Neural cell (in vitro differentiated cells): ENCODE data around the gene ASS1. TPM values are rescaled to one million over a fixed set of nuclear protein-coding genes. Genes with fewer than 3 reads are reported as not detected.

ENCODE experiments used
- H2AFZ ChIP-seq: fragments of 200-600, 300-800 bp; sonication (generic), shearing (Covaris generic); 2 replicates; pipeline ENCODE4 v1.6.0; 2014; ENCODE audit warnings: low read depth, mild to moderate bottlenecking, antibody characterized with exemption, low read length, moderate library complexity
- H3F3A ChIP-seq: fragments of 200-600 bp; shearing (Covaris generic); 2 replicates; pipeline ENCODE4 v1.6.1; 2016; ENCODE audit warnings: mild to moderate bottlenecking, moderate library complexity, mixed read lengths, antibody characterized with exemption, low read length; ENCODE audit not compliant: insufficient read depth, poor library complexity, severe bottlenecking
- H3K27ac ChIP-seq: fragments of 200-600, 300-800 bp; sonication (generic), shearing (Covaris generic); 2 replicates; pipeline ENCODE4 v1.5.1; 2014; ENCODE audit warnings: mild to moderate bottlenecking, low read length, moderate library complexity
- H3K27me3 ChIP-seq: fragments of 300-800, 200-600 bp; sonication (generic), shearing (Covaris generic); 2 replicates; pipeline ENCODE4 v1.6.0; 2014; ENCODE audit warnings: mild to moderate bottlenecking, low read depth, low read length, moderate library complexity; ENCODE audit not compliant: insufficient read depth
- H3K36me3 ChIP-seq: fragments of 300-800, 200-600 bp; sonication (generic), shearing (Covaris generic); 2 replicates; pipeline ENCODE4 v1.5.1; 2014; ENCODE audit warnings: mild to moderate bottlenecking, antibody characterized with exemption, low read length, moderate library complexity; ENCODE audit not compliant: insufficient read depth
- H3K4me2 ChIP-seq: fragments of 300-800, 200-600 bp; sonication (generic), shearing (Covaris generic); 2 replicates; pipeline ENCODE4 v1.6.0; 2014; ENCODE audit warnings: mild to moderate bottlenecking, low read length
- H3K4me3 ChIP-seq: fragments of 300-800, 200-600 bp; sonication (generic), shearing (Covaris generic); 2 replicates; pipeline ENCODE4 v1.5.1; 2014; ENCODE audit warnings: mild to moderate bottlenecking, low read length, moderate library complexity
- H3K79me2 ChIP-seq: fragments of 200-600 bp; shearing (Covaris generic); replicated peaks from 2 replicates; pipeline ENCODE4 v1.6.0; 2014; ENCODE audit warnings: mild to moderate bottlenecking, low read length, moderate library complexity; ENCODE audit not compliant: insufficient read depth
- H3K9ac ChIP-seq: fragments of 300-800, 200-600 bp; sonication (generic), shearing (Covaris generic); 2 replicates; pipeline ENCODE4 v1.6.1; 2016; ENCODE audit warnings: mild to moderate bottlenecking, low read length, mixed read lengths
- H3K9me2 ChIP-seq: fragments of 200-600 bp; shearing (Covaris generic); 2 replicates; pipeline ENCODE4 v1.6.1; 2016; ENCODE audit warnings: mild to moderate bottlenecking, low read length, mixed read lengths; ENCODE audit not compliant: insufficient read depth
- H3K9me3 ChIP-seq: fragments of 200-600, 300-800 bp; sonication (generic), shearing (Covaris generic); 2 replicates; pipeline ENCODE4 v1.6.1; 2016; ENCODE audit warnings: mild to moderate bottlenecking, mixed run types, low read length, moderate library complexity, mixed read lengths
- H4K20me1 ChIP-seq: fragments of 200-600 bp; shearing (Covaris generic); 2 replicates; pipeline ENCODE4 v1.6.1; 2016; ENCODE audit warnings: mild to moderate bottlenecking, mixed run types; ENCODE audit not compliant: insufficient read depth
- CTCF ChIP-seq: fragments of 450-650 bp; IDR thresholded peaks from 2 replicates; pipeline ENCODE4 v1.5.1; 2014; ENCODE audit warnings: antibody characterized with exemption, mild to moderate bottlenecking, moderate library complexity; ENCODE audit not compliant: poor library complexity, severe bottlenecking
- EP300 ChIP-seq: fragments of 450-650 bp; conservative IDR thresholded peaks from 2 replicates; pipeline ENCODE4 v1.6.1; 2014; ENCODE audit warnings: antibody characterized with exemption, mild to moderate bottlenecking, moderate library complexity; ENCODE audit not compliant: poor library complexity, severe bottlenecking
- EZH2 ChIP-seq: fragments of 200-600, 300-800 bp; shearing (Covaris generic), sonication (generic); IDR thresholded peaks from 2 replicates; pipeline ENCODE4 v1.6.1; 2014; ENCODE audit warnings: antibody characterized with exemption, low read length, borderline replicate concordance, mild to moderate bottlenecking; ENCODE audit not compliant: insufficient read depth, poor library complexity, severe bottlenecking
- MXI1 ChIP-seq: fragments of 450-650 bp; conservative IDR thresholded peaks from 2 replicates; pipeline ENCODE4 v1.6.1; 2014; ENCODE audit warnings: antibody characterized with exemption, mild to moderate bottlenecking; ENCODE audit not compliant: poor library complexity, severe bottlenecking
- POLR2AphosphoS5 ChIP-seq: IDR thresholded peaks from 2 replicates; pipeline ENCODE4 v1.6.1; 2012
- RAD21 ChIP-seq: fragments of 450-650 bp; conservative IDR thresholded peaks from 2 replicates; pipeline ENCODE4 v1.6.1; 2014; ENCODE audit warnings: antibody characterized with exemption, mild to moderate bottlenecking, moderate library complexity
- REST ChIP-seq: IDR thresholded peaks from 2 replicates; pipeline ENCODE4 v1.6.1; 2012; ENCODE audit warnings: borderline replicate concordance
- SMC3 ChIP-seq: fragments of 450-650 bp; conservative IDR thresholded peaks from 2 replicates; pipeline ENCODE4 v1.6.1; 2014; ENCODE audit warnings: antibody characterized with exemption, mild to moderate bottlenecking, moderate library complexity; ENCODE audit not compliant: poor library complexity
- TAF1 ChIP-seq: IDR thresholded peaks from 2 replicates; pipeline ENCODE4 v1.6.1; 2012; ENCODE audit warnings: low read depth
- polyA plus RNA-seq: library from polyadenylated mRNA; depleted of rRNA; stranded (reverse); fragments of >200 nt; gene quantifications from 2 replicates; pipeline ENCODE4 v1.2.3, GENCODE V29; 2014

ASS1 gene
- polyA plus RNA-seq, 1 donor from 2014 or later, result 2.6 TPM

GRCh38 chr9:130468566-130468965, 23.8 kb downstream of the ASS1 start:
- H3K9me3 ChIP-seq, result no peaks in the 10 kb centered on the region
- H3K9ac ChIP-seq, result no peak overlapping the region
- H3K4me2 ChIP-seq, result no peak overlapping the region
- no peaks in the 10 kb centered on the region for H3K9me2 ChIP-seq
- no peaks in the 10 kb centered on the region for H3K79me2 ChIP-seq
- H3K27ac ChIP-seq, result no peak overlapping the region
- H4K20me1 ChIP-seq, result no peaks in the 10 kb centered on the region
- TF ChIP-seq SMC3, result no peak
- no peak overlapping the region for H2AFZ ChIP-seq
- H3F3A ChIP-seq, result no peaks in the 10 kb centered on the region
- peaks cover 3% of the 10 kb centered on the region for H3K27me3 ChIP-seq
- no peak overlapping the region for H3K4me3 ChIP-seq
- no peaks in the 10 kb centered on the region for H3K36me3 ChIP-seq

GRCh38 chr9:130470269-130470668, 25.5 kb downstream of the ASS1 start:
- no peaks in the 10 kb centered on the region for H4K20me1 ChIP-seq
- H3K9me3 ChIP-seq, result no peaks in the 10 kb centered on the region
- H3K27ac ChIP-seq, result no peak overlapping the region
- no peaks in the 10 kb centered on the region for H3K9me2 ChIP-seq
- no peaks in the 10 kb centered on the region for H3K79me2 ChIP-seq
- no peak overlapping the region for H3K4me2 ChIP-seq
- H3F3A ChIP-seq, result no peaks in the 10 kb centered on the region
- H3K4me3 ChIP-seq, result no peak overlapping the region
- no peak overlapping the region for H3K9ac ChIP-seq
- H2AFZ ChIP-seq, result no peak overlapping the region
- TF ChIP-seq SMC3 (no peak), CTCF (no peak)
- H3K27me3 ChIP-seq, result peaks cover 3% of the 10 kb centered on the region
- no peaks in the 10 kb centered on the region for H3K36me3 ChIP-seq

- Histone ChIP-seq H3K9me2 (no peaks in the 10 kb centered on the region), H3K4me3 (no peak overlapping the region), H3K36me3 (no peaks in the 10 kb centered on the region), H3K27me3 (peaks cover 3% of the 10 kb centered on the region), H3K9me3 (no peaks in the 10 kb centered on the region), H3F3A (no peaks in the 10 kb centered on the region), H3K9ac (no peak overlapping the region), H3K4me2 (no peak overlapping the region), H4K20me1 (no peaks in the 10 kb centered on the region), H3K27ac (no peak overlapping the region), H3K79me2 (no peaks in the 10 kb centered on the region), H2AFZ (no peak overlapping the region)
- no peak for TF ChIP-seq POLR2AphosphoS5
- no peak for TF ChIP-seq CTCF
- no peak for TF ChIP-seq EP300
- TF ChIP-seq RAD21, result no peak
- no peak for TF ChIP-seq MXI1
- no peak for TF ChIP-seq REST
- TF ChIP-seq SMC3, result no peak
- no peak for TF ChIP-seq TAF1
- TF ChIP-seq EZH2, result no peak
These were observed 26.2 kb downstream of the ASS1 start for GRCh38 chr9:130470950-130471349.
